ENCODE results near the gene EIF4B.

Gene EIF4B

GRCh38 chr12:53065975-53066931, 60.0 kb downstream of the EIF4B start:
- Histone ChIP-seq H3K9ac (ENCODE audit: low read length) (no peak overlapping the region), H3K27ac (ENCODE audit: low read depth, low read length) (no peak overlapping the region)

DNA sequence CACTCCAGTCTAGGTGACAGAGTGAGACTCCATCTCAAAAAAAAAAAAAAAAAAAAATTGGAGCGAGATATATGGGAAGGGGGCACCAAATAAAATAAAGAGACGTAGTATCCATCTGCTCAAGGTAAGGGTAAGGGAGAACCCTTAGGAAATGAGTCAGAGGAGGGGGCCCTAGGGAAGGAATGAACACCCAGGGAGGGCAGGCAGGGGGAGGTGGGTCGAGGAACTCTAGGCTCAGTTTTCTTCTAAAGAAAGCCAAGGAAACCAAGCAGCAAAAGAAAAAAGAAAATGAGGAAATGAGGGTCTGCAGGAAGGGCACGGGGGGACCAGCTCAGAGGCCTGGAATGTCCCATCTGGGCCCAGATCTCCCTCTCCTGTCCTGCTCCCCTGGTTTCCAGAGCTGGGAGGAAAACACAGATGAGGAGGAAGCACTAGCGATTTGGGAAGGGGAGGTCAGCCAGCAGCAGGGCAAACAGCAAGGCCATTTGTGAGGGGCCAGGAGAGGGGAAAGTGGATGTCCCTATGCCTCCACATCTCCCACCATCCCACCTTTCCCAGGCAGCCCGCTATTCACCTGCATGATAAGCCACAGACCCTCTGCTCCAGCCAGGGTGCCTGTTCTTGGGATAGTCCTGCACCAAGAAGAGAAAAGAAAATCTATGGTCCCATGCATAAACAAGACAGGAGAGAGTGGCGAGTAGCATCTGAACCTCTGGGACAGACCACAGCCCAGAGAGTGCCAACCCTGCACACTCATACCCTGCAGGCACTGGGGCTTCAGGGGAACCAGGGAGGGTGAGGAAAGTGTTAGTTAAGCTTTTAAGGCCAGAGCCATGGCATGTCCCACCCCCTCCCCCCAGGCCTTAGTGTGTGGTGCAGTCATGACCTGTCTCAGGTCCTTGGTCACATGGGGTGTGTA, 61.1 kb downstream of the EIF4B start:
- Histone ChIP-seq H3K27me3 (ENCODE audit: control insufficient read depth, insufficient read depth, low read length) (no peaks in the 10 kb centered on the region), H3K9ac (ENCODE audit: low read length) (no peak overlapping the region), H3K27ac (ENCODE audit: low read depth, low read length) (no peak overlapping the region), H3K4me3 (ENCODE audit: low read length) (no peak overlapping the region), H3K4me1 (ENCODE audit: control insufficient read depth, insufficient read depth, low read length) (peaks cover 15% of the 10 kb centered on the region), H3K36me3 (ENCODE audit: control insufficient read depth, insufficient read depth, low read length) (peaks cover 20% of the 10 kb centered on the region)

More at GRCh38 chr12:53065975-53066931, 60.0 kb downstream of the EIF4B start:
- Histone ChIP-seq H3K4me1 (ENCODE audit: control insufficient read depth, insufficient read depth, low read length) (peaks cover 4% of the 10 kb centered on the region), H3K27me3 (ENCODE audit: control insufficient read depth, insufficient read depth, low read length) (no peaks in the 10 kb centered on the region), H3K4me3 (ENCODE audit: low read length) (peak overlapping the region; percentile 29), H3K36me3 (ENCODE audit: control insufficient read depth, insufficient read depth, low read length) (peaks cover 19% of the 10 kb centered on the region)

DNA sequence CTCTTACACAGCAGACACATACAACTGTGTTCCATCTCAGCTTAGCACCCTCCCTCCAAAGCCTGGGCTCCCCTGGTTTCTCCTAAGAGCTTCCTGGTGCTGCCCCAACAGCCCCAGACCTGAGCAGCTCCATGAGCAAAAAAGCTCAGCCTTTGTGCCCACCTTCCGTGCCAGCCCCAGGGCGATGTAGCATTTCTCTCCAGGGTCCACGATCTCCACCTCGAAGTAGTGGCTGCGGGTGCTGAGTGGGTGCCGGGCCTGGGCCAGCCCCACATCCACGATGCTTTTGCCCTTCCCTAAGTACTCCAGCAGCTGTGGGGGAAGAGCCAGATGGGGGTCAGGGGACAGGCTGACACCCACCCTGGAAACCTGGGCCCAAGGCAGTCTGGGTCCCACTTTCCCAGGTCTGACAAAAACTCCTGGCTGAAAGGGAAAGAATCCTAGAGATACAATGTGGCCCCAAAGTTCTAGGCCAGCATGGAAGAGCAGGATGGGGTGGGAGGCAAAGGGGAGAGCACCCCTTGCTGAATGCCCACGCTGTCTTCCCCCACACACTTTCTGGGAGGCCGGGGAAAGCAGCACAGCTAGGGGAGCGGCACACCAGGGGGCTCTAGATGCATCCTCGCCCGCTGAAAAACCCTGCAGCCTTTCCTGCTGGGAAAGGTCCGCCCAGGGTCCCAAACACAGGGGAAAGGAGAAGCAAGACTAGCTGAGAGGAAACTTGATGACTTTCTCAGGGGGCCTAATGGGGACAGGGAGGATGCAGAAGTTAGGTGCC, 61.9 kb downstream of the EIF4B start:
- no peak overlapping the region for H3K27ac ChIP-seq (ENCODE audit: low read depth, low read length)
- peaks cover 20% of the 10 kb centered on the region for H3K36me3 ChIP-seq (ENCODE audit: control insufficient read depth, insufficient read depth, low read length)
- H3K27me3 ChIP-seq (ENCODE audit: control insufficient read depth, insufficient read depth, low read length) = no peaks in the 10 kb centered on the region
- no peak overlapping the region for H3K9ac ChIP-seq (ENCODE audit: low read length)
- peaks cover 18% of the 10 kb centered on the region for H3K4me1 ChIP-seq (ENCODE audit: control insufficient read depth, insufficient read depth, low read length)
- no peak overlapping the region for H3K4me3 ChIP-seq (ENCODE audit: low read length)

GRCh38 chr12:53068811-53069585, 62.7 kb downstream of the EIF4B start:
- Histone ChIP-seq H3K36me3 (ENCODE audit: control insufficient read depth, insufficient read depth, low read length) (peaks cover 20% of the 10 kb centered on the region), H3K9ac (ENCODE audit: low read length) (no peak overlapping the region)

DNA sequence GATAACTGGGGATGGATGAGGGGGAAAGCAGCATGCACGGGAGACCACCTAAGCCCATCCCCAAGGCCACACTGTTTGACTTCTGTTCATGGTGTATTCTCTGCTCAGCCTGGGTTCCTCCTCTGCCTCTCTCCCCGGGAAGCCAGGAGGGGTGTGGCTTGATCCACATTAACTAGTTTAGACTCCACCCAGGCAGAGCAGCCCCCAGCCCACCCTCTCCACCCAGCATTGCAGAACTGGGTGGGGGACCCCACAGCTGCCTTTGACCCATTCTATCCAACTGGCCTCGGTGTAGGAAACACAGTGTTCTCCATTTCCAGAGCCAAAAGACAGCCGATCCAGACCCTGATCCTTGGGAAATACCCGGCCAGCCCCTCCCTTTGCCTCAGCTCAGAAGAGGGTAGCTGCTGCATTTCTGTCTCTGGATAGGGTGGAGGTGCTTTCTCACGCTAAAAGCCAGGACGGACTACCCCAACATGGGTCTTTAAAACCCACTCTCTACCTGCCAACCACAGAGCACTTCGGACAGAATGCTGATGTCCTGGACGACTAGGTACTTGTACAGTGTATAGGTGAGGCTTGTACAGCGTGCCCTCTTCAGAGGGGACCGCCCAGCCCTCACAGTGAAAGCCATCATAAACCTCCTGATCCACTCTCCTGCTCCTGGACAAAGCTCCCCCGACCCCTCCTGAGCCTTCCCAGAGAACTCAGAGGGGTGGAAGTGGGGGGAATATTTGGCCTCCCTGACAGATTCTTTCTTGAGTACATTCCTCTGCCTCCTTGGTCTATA, 63.6 kb downstream of the EIF4B start:
- Histone ChIP-seq H3K9ac (ENCODE audit: low read length) (no peak overlapping the region), H3K36me3 (ENCODE audit: control insufficient read depth, insufficient read depth, low read length) (peaks cover 23% of the 10 kb centered on the region), H3K4me1 (ENCODE audit: control insufficient read depth, insufficient read depth, low read length) (peaks cover 18% of the 10 kb centered on the region)

More at GRCh38 chr12:53068811-53069585, 62.7 kb downstream of the EIF4B start:
- no peak overlapping the region for H3K4me3 ChIP-seq (ENCODE audit: low read length)
- H3K4me1 ChIP-seq (ENCODE audit: control insufficient read depth, insufficient read depth, low read length) = peaks cover 18% of the 10 kb centered on the region
- H3K27ac ChIP-seq (ENCODE audit: low read depth, low read length) = no peak overlapping the region
- no peaks in the 10 kb centered on the region for H3K27me3 ChIP-seq (ENCODE audit: control insufficient read depth, insufficient read depth, low read length)

DNA sequence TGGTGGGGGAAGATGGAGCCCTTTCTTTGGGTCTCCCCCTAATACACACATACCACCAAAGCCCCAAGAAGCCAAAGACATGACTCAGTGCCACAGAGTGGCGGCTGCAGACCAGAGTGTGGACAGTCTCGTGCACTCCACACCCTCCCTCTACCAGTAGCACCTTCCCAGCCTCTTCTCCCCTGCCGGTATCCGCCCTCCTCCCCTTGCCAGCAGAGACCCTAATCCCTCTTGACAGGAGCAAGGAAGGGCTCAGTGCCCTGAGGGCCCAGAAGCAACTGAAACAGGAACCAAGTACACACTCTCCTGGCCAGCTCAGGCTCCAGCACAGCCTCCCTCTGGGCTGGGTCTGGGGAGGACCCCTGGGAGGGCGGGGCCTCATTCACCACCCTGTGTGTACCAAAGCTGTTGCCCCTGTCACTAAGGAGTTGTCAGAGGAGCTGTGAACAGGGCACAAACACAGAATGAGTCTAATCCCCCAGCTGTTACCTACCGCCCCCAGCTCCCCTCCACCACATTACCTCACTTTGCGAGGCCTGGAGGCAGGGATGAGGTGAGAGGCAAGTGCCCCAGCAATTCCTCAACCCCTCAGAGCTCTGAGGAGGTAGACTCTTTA, 64.7 kb downstream of the EIF4B start:
- peak overlapping the region; percentile 10 for H3K27ac ChIP-seq (ENCODE audit: low read depth, low read length)
- no peak overlapping the region for H3K4me3 ChIP-seq (ENCODE audit: low read length)
- peaks cover 18% of the 10 kb centered on the region for H3K4me1 ChIP-seq (ENCODE audit: control insufficient read depth, insufficient read depth, low read length)
- peaks cover 24% of the 10 kb centered on the region for H3K36me3 ChIP-seq (ENCODE audit: control insufficient read depth, insufficient read depth, low read length)
- H3K9ac ChIP-seq (ENCODE audit: low read length) = no peak overlapping the region
- no peaks in the 10 kb centered on the region for H3K27me3 ChIP-seq (ENCODE audit: control insufficient read depth, insufficient read depth, low read length)

More for the DNA sequence above, 63.6 kb downstream of the EIF4B start:
- Histone ChIP-seq H3K4me3 (ENCODE audit: low read length) (no peak overlapping the region), H3K27me3 (ENCODE audit: control insufficient read depth, insufficient read depth, low read length) (no peaks in the 10 kb centered on the region), H3K27ac (ENCODE audit: low read depth, low read length) (no peak overlapping the region)

DNA sequence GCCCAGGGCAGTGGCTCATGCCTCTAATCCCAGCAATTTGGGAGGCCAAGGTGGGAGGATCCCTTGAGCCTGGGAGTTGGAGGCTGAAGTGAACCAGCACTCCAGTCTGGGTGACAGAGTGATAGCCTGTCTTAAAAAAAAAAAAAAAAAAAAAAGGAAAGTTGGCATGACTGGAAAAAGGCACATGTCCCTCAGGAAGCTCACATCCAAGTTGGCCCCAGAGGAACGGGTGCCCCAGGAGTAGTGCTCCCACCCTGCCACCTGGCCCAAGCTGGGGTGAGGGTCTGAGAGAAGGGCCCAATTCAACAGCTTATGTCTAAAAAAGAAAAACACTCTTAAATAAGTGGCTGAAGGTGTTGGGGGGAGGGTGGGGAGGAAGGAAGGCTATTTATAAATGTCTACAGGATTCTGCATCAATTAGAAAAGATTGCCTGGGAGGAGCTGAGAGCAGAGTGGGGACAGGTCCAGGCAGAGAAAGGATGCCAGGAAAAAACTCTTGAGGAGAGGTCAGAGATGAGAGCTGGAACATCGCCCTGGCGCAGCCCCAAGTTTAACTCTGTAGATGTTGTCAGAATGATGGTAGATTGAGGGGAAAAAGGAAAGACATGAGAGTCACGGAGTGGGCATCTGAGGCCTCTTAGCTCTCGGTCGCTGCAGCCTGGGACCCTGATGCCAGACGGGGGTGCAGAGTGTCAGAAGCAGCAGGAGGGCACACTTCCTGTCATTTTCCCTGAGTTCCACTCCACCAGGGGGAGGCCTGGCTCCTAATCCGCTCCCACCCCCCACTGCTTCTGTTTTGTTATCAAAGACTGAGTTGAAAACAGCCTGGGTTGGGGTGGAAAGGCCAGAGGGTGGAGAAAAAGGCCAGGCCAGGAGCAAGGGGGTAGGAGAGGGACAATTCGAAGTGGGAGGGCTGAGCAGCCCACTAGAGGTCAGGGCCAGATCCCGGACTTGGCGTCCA, 65.6 kb downstream of the EIF4B start:
- H3K27me3 ChIP-seq (ENCODE audit: control insufficient read depth, insufficient read depth, low read length) = no peaks in the 10 kb centered on the region
- H3K4me3 ChIP-seq (ENCODE audit: low read length) = no peak overlapping the region
- peaks cover 18% of the 10 kb centered on the region for H3K4me1 ChIP-seq (ENCODE audit: control insufficient read depth, insufficient read depth, low read length)
- peaks cover 27% of the 10 kb centered on the region for H3K36me3 ChIP-seq (ENCODE audit: control insufficient read depth, insufficient read depth, low read length)
- peak overlapping the region; percentile 26 for H3K27ac ChIP-seq (ENCODE audit: low read depth, low read length)
- no peak overlapping the region for H3K9ac ChIP-seq (ENCODE audit: low read length)

GRCh38 chr12:53073881-53074280, 67.6 kb downstream of the EIF4B start:
- Histone ChIP-seq H3K27ac (ENCODE audit: low read depth, low read length) (no peak overlapping the region), H3K4me3 (ENCODE audit: low read length) (no peak overlapping the region), H3K4me1 (ENCODE audit: control insufficient read depth, insufficient read depth, low read length) (peaks cover 24% of the 10 kb centered on the region), H3K9ac (ENCODE audit: low read length) (no peak overlapping the region), H3K27me3 (ENCODE audit: control insufficient read depth, insufficient read depth, low read length) (no peaks in the 10 kb centered on the region), H3K36me3 (ENCODE audit: control insufficient read depth, insufficient read depth, low read length) (peaks cover 24% of the 10 kb centered on the region)

- H3K4me1 ChIP-seq (ENCODE audit: control insufficient read depth, insufficient read depth, low read length) = peaks cover 24% of the 10 kb centered on the region
Measured at GRCh38 chr12:53074283-53074998, 68.2 kb downstream of the EIF4B start.

More at GRCh38 chr12:53074283-53074998, 68.2 kb downstream of the EIF4B start:
- Histone ChIP-seq H3K4me3 (ENCODE audit: low read length) (no peak overlapping the region), H3K9ac (ENCODE audit: low read length) (no peak overlapping the region), H3K36me3 (ENCODE audit: control insufficient read depth, insufficient read depth, low read length) (peaks cover 24% of the 10 kb centered on the region), H3K27me3 (ENCODE audit: control insufficient read depth, insufficient read depth, low read length) (no peaks in the 10 kb centered on the region), H3K27ac (ENCODE audit: low read depth, low read length) (no peak overlapping the region)
